H1 (cell line): ENCODE results near the gene BTBD10. TPM values are rescaled to one million over a fixed set of nuclear protein-coding genes. Genes with fewer than 3 reads are reported as not detected.

Source experiments
- CTCF ChIA-PET: fragments of 300-600 bp; sonication (Branson Sonifier 250); formaldehyde crosslinking; loops from one replicate; lab custom pipeline; 2021; ENCODE audit not compliant: partially characterized antibody; lab: Charles Lee
- POLR2A ChIA-PET: fragments of 300-600 bp; sonication (Branson Sonifier 250); formaldehyde crosslinking; loops from one replicate; lab custom pipeline; 2021; ENCODE audit warnings: inconsistent platforms; ENCODE audit not compliant: partially characterized antibody; lab: Charles Lee
- DNase-seq, 2 experiments: peaks; one replicate each; pipeline versions ENCODE4 v3.0.0 to v3.0.0-alpha.2; 2010 to 2022; ENCODE audit warnings: low spot score in 2 of 2, low read depth in 1 of 2, mixed read lengths in 1 of 2
- FAIRE-seq: peaks from 2 replicates; lab custom pipeline; 2011; peaks lifted over from hg19 to GRCh38; lab: Jason Lieb, UNC
- H2AFZ ChIP-seq: 2 replicates; pipeline ENCODE4 v1.8.1; 2012; ENCODE audit warnings: low read length, inconsistent platforms
- H2AK5ac ChIP-seq: 2 replicates; pipeline ENCODE4 v1.6.1; 2013; ENCODE audit warnings: low read depth, low read length
- H2BK120ac ChIP-seq: replicated peaks from 2 replicates; pipeline ENCODE3; 2013; ENCODE audit warnings: low read depth, low read length, inconsistent platforms
- H2BK12ac ChIP-seq: 2 replicates; pipeline ENCODE4 v1.6.1; 2013; ENCODE audit warnings: low read depth, low read length
- H2BK15ac ChIP-seq: 2 replicates; pipeline ENCODE4 v1.6.1; 2013; ENCODE audit warnings: low read length
- H2BK20ac ChIP-seq: 2 replicates; pipeline ENCODE4 v1.6.1; 2013; ENCODE audit warnings: low read length
- H2BK5ac ChIP-seq: 2 replicates; pipeline ENCODE4 v1.6.1; 2013; ENCODE audit warnings: low read depth, low read length
- H3K14ac ChIP-seq: 2 replicates; pipeline ENCODE4 v1.6.1; 2013; ENCODE audit warnings: inconsistent platforms; ENCODE audit not compliant: insufficient read length
- H3K18ac ChIP-seq: 2 replicates; pipeline ENCODE4 v1.6.1; 2013; ENCODE audit warnings: low read length; ENCODE audit errors: extremely low read depth
- H3K23ac ChIP-seq: 2 replicates; pipeline ENCODE4 v1.6.1; 2013; ENCODE audit warnings: inconsistent platforms; ENCODE audit not compliant: insufficient read length
- H3K23me2 ChIP-seq: 2 replicates; pipeline ENCODE4 v1.6.1; 2013; ENCODE audit warnings: low read depth, low read length
- H3K27ac ChIP-seq: 2 replicates; pipeline ENCODE4 v1.6.1; 2011; ENCODE audit warnings: low read depth, low read length, inconsistent platforms
- H3K27me3 ChIP-seq, 4 experiments: replicated peaks in 1 of 4; 1 replicate in 1 of 4; 2 replicates in 3 of 4; pipeline versions ENCODE4 v1.6.1 to v1.8.1; 2011 to 2013; ENCODE audit warnings: low read length in 3 of 4, mild to moderate bottlenecking in 3 of 4, inconsistent platforms in 2 of 4, mixed read lengths in 2 of 4, moderate library complexity in 1 of 4; ENCODE audit not compliant: control insufficient read depth in 3 of 4, insufficient read depth in 3 of 4; ENCODE audit errors: extremely low read depth in 1 of 4
- H3K36me3 ChIP-seq, 4 experiments: 2 replicates each; pipeline versions ENCODE4 v1.6.1 to v1.8.1; 2011 to 2013; ENCODE audit warnings: mild to moderate bottlenecking in 4 of 4, low read length in 3 of 4, moderate library complexity in 2 of 4, control low read depth in 1 of 4, inconsistent platforms in 1 of 4; ENCODE audit not compliant: insufficient read depth in 4 of 4, control insufficient read depth in 2 of 4
- H3K4ac ChIP-seq: replicated peaks from 2 replicates; pipeline ENCODE3; 2013; ENCODE audit warnings: low read length, low read depth, mixed read lengths, inconsistent platforms; ENCODE audit not compliant: insufficient read length
- H3K4me1 ChIP-seq, 4 experiments: replicated peaks in 1 of 4; 1 replicate in 1 of 4; 2 replicates in 3 of 4; pipeline versions ENCODE4 v1.6.1 to v1.8.1; 2011 to 2013; ENCODE audit warnings: low read length in 3 of 4, inconsistent platforms in 2 of 4, mixed read lengths in 1 of 4; ENCODE audit not compliant: insufficient read depth in 4 of 4, control insufficient read depth in 3 of 4
- H3K4me2 ChIP-seq, 2 experiments: 2 replicates each; pipeline versions ENCODE4 v1.6.1 to v1.8.1; 2011 to 2013; ENCODE audit warnings: low read depth in 2 of 2, low read length in 2 of 2, control low read depth in 1 of 2, inconsistent platforms in 1 of 2, mild to moderate bottlenecking in 1 of 2; ENCODE audit not compliant: insufficient read depth in 1 of 2
- H3K4me3 ChIP-seq, 4 experiments: fragments of 200-600, 300-600 bp in 1 of 4; sonication (generic), shearing (Covaris generic), sonication (Bioruptor Twin) in 1 of 4; 2 replicates each; pipeline versions ENCODE4 v1.5.1 to v1.8.1; 2011 to 2016; ENCODE audit warnings: low read length in 4 of 4, low read depth in 3 of 4, control low read depth in 2 of 4, inconsistent platforms in 2 of 4, mild to moderate bottlenecking in 2 of 4, mixed read lengths in 1 of 4, moderate library complexity in 1 of 4; ENCODE audit not compliant: insufficient read depth in 2 of 4; ENCODE audit errors: extremely low read depth in 1 of 4
- H3K56ac ChIP-seq: replicated peaks from 2 replicates; pipeline ENCODE3; 2013; ENCODE audit warnings: low read depth, mild to moderate bottlenecking, mixed read lengths, low read length, inconsistent platforms; ENCODE audit not compliant: insufficient read length
- H3K79me1 ChIP-seq: 2 replicates; pipeline ENCODE4 v1.6.1; 2013; ENCODE audit warnings: low read depth, low read length, control low read depth
- H3K79me2 ChIP-seq, 2 experiments: 2 replicates each; pipeline versions ENCODE4 v1.6.1 to v1.8.1; 2012 to 2013; ENCODE audit warnings: low read length in 2 of 2, mild to moderate bottlenecking in 2 of 2, inconsistent platforms in 1 of 2; ENCODE audit not compliant: insufficient read depth in 2 of 2, control insufficient read depth in 1 of 2
- H3K9ac ChIP-seq, 4 experiments: replicated peaks in 1 of 4; 1 replicate in 1 of 4; 2 replicates in 3 of 4; pipeline versions ENCODE4 v1.6.1 to v1.8.1; 2011 to 2013; ENCODE audit warnings: low read depth in 3 of 4, low read length in 3 of 4, control low read depth in 2 of 4, mild to moderate bottlenecking in 2 of 4, moderate library complexity in 2 of 4, inconsistent platforms in 1 of 4; ENCODE audit errors: extremely low read depth in 1 of 4
- H3K9me3 ChIP-seq, 2 experiments: 2 replicates each; pipeline versions ENCODE4 v1.6.1 to v1.8.1; 2012 to 2013; ENCODE audit warnings: mild to moderate bottlenecking in 2 of 2, moderate library complexity in 2 of 2, control low read depth in 1 of 2, inconsistent platforms in 1 of 2, low read depth in 1 of 2, low read length in 1 of 2, mixed read lengths in 1 of 2; ENCODE audit not compliant: insufficient read depth in 2 of 2
- H4K20me1 ChIP-seq, 2 experiments: replicated peaks in 1 of 2; 2 replicates each; pipeline versions ENCODE3 to v1.8.1; 2011 to 2013; ENCODE audit warnings: inconsistent platforms in 2 of 2, low read length in 2 of 2, mild to moderate bottlenecking in 1 of 2; ENCODE audit not compliant: insufficient read depth in 2 of 2, control insufficient read depth in 1 of 2
- H4K5ac ChIP-seq: 2 replicates; pipeline ENCODE4 v1.6.1; 2013; ENCODE audit warnings: low read length, low read depth, mixed read lengths, inconsistent platforms; ENCODE audit not compliant: insufficient read length
- H4K8ac ChIP-seq: 2 replicates; pipeline ENCODE4 v1.8.0; 2013; ENCODE audit warnings: mild to moderate bottlenecking, moderate library complexity, low read length, inconsistent platforms; ENCODE audit not compliant: insufficient read depth; ENCODE audit errors: extremely low read depth
- H4K91ac ChIP-seq: replicated peaks from 2 replicates; pipeline ENCODE3; 2013; ENCODE audit warnings: low read length, mixed read lengths, inconsistent platforms; ENCODE audit not compliant: insufficient read length
- RAD21 ChIP-seq, 2 experiments: IDR thresholded peaks in 1 of 2; conservative IDR thresholded peaks in 1 of 2; 2 replicates each; pipeline ENCODE4 v1.6.1; 2011; ENCODE audit warnings: low read depth in 2 of 2, low read length in 2 of 2, improper control_type of control experiment in 1 of 2, inconsistent platforms in 1 of 2, mild to moderate bottlenecking in 1 of 2, moderate library complexity in 1 of 2
- ZNF274 ChIP-seq: IDR thresholded peaks from 2 replicates; pipeline ENCODE4 v1.7.0; 2012; ENCODE audit warnings: low read length, borderline replicate concordance; ENCODE audit errors: extremely low read depth
- WGBS, 2 experiments: shearing (Covaris generic) in 1 of 2; methylation state at CpG; one replicate each; pipeline versions ENCODE4 v1.1.6 to v1.1.7; 2013 to 2015; ENCODE audit warnings: low lambda C conversion rate in 2 of 2, mixed read lengths in 2 of 2, inconsistent platforms in 1 of 2, low coverage in 1 of 2, missing lambda C conversion rate in 1 of 2; ENCODE audit not compliant: insufficient replicate concordance in 2 of 2, insufficient coverage in 1 of 2, insufficient read length in 1 of 2; ENCODE audit errors: extremely low coverage in 1 of 2, missing lambda C conversion rate in 1 of 2; 5-methylcytosine and 5-hydroxymethylcytosine counted together
- polyA plus RNA-seq, 7 experiments: library from polyadenylated mRNA; depleted of rRNA in 3 of 7; stranded (reverse) in 5 of 7; unstranded in 2 of 7; fragments of >200 nt in 5 of 7; fragments of 200-250 nt in 2 of 7; gene quantifications; 1 replicate in 5 of 7; 2 replicates in 1 of 7; 4 replicates in 1 of 7; pipeline versions ENCODE4 v1.2.1 to v1.2.3, GENCODE V29; 2011 to 2013; ENCODE audit warnings: missing spikeins in 2 of 7, mixed read lengths in 2 of 7
- total RNA-seq: library from RNA; stranded (reverse); fragmentation: NEBNext Ultra II Directional; extraction: Animal tissue kit (Norgen Biotek cat#: 25700); gene quantifications from 2 replicates; pipeline ENCODE4 v1.2.1, GENCODE V29; 2021
- TF ChIP-seq, protein P1 (sequence below), 3 experiments: IDR thresholded peaks; 1 replicate in 2 of 3; 2 replicates in 1 of 3; pipeline versions ENCODE4 v1.5.1 to v1.6.1; 2011; ENCODE audit warnings: low read length in 3 of 3, mild to moderate bottlenecking in 3 of 3, inconsistent platforms in 2 of 3, low read depth in 1 of 3, moderate library complexity in 1 of 3; ENCODE audit not compliant: insufficient read depth in 1 of 3; ENCODE audit errors: control extremely low read depth in 1 of 3

BTBD10 gene
- total and polyA plus RNA-seq, 2 of the 8 experiments (the other 6 are each of a cell fraction or from before 2014, with no cell fraction given): 13.8 to 22.2 TPM

DNA sequence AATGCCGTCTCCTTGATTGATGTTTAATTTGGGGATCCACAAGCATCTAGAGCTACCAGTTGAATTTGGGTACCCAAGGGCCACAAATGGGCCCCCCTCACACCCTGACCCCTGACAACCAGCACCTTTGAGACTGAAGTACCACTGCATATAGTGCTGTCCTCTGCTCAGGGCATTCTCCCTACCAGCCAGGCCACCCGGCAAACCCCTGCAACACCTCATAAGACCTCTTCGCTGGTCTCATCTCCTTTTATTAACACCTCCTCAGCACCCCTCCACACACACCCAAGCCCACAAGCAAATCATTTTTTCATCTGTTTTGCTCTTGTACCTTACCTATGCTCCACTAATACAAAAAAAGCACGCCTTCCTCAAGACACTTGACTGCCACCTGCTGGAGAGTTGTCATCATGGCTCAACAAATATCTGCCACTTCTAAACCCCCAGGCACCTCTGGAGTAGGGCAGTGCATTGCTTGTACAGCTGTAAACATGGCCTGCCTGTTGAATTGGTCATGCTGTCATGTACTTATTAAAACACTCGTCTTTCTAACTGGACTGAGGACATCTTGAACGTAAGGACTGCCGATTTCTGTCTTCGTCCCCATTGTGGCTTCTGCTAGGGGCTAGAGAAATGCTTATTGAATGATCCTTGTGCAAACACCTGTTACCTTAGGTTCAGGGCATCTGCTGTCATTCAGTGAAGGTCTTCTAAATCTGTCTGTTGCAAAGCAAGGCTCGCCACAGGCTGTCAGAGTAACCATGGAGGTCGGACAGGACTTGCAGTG lies 118.9 kb downstream of the BTBD10 start:
- Histone ChIP-seq H3K23me2 (no peaks in the 10 kb centered on the region), H3K56ac (no peak overlapping the region), H3K79me2 (no peaks in the 10 kb centered on the region; a peak in 1 of 4 replicates), H3K9ac (no peak overlapping the region), H3K4me1 (peaks cover 0 to 2% (median 0%) of the 10 kb centered on the region in 4 experiments; a peak in 1 of 7 replicates), H4K20me1 (no peaks in the 10 kb centered on the region), H3K4me3 (no peak overlapping the region), H2AK5ac (peak overlapping the region; percentile 26; the same call in 1 of the 2 replicates), H4K8ac (no peak overlapping the region), H2AFZ (no peak overlapping the region), H3K36me3 (no peaks in the 10 kb centered on the region), H3K23ac (no peak overlapping the region), H2BK20ac (no peak overlapping the region), H3K18ac (no peak overlapping the region), H2BK5ac (no peak overlapping the region), H4K91ac (no peak overlapping the region), H2BK120ac (no peak overlapping the region), H3K4me2 (no peak overlapping the region), H3K14ac (no peak overlapping the region), H2BK15ac (no peak overlapping the region), H3K79me1 (no peaks in the 10 kb centered on the region; the same call in 1 of the 2 replicates), H3K9me3 (peaks cover 0 to 4% of the 10 kb centered on the region in 2 experiments; a peak in 1 of 4 replicates), H3K27me3 (no peaks in the 10 kb centered on the region), H3K4ac (no peak overlapping the region), H2BK12ac (no peak overlapping the region), H4K5ac (no peak overlapping the region), H3K27ac (no peak overlapping the region)
- CTCF ChIA-PET: interaction anchor here (0.6 to 5.8 kb wide), 47 partner anchors 9 to 223 kb away, joined by 3 to 66 read pairs (median 6); no protein-coding TSS in a partner anchor
- WGBS, 2 experiments: 57% methylated on average over 10 of the region's 10 CpGs; no CpG with 5 or more reads in 1 of the 2 experiments
- FAIRE-seq (peak; percentile 81), DNase-seq (peak in 1 of 2 experiments; percentile 82)
- POLR2A ChIA-PET: interaction anchor here (1.0 kb wide), 1 partner anchor 134 kb away, joined by 4 read pairs; no protein-coding TSS in a partner anchor
- TF ChIP-seq ZNF274 (no peak), RAD21 (IDR thresholded peaks at IDR 0.05 in 1 of 2, conservative IDR thresholded peaks at IDR 0.05 in 1 of 2; ENCODE audit: low read depth in 2 of 2, low read length in 2 of 2) (peak; percentile 79 to 83)
- TF ChIP-seq, protein P1, sequence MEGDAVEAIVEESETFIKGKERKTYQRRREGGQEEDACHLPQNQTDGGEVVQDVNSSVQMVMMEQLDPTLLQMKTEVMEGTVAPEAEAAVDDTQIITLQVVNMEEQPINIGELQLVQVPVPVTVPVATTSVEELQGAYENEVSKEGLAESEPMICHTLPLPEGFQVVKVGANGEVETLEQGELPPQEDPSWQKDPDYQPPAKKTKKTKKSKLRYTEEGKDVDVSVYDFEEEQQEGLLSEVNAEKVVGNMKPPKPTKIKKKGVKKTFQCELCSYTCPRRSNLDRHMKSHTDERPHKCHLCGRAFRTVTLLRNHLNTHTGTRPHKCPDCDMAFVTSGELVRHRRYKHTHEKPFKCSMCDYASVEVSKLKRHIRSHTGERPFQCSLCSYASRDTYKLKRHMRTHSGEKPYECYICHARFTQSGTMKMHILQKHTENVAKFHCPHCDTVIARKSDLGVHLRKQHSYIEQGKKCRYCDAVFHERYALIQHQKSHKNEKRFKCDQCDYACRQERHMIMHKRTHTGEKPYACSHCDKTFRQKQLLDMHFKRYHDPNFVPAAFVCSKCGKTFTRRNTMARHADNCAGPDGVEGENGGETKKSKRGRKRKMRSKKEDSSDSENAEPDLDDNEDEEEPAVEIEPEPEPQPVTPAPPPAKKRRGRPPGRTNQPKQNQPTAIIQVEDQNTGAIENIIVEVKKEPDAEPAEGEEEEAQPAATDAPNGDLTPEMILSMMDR (IDR thresholded peaks at IDR 0.05; ENCODE audit: control extremely low read depth in 1 of 3, insufficient read depth in 1 of 3, low read depth in 1 of 3, low read length in 3 of 3): peak; percentile 29 to 85 (median 78)
